ENCODE measurements around the gene AQP12A.
"Not testable (repeated sequence)": the region's sequence is repeated elsewhere in the genome, so short reads cannot be mapped to it uniquely, and the experiment has no call there.

The AQP12A gene

DNA sequence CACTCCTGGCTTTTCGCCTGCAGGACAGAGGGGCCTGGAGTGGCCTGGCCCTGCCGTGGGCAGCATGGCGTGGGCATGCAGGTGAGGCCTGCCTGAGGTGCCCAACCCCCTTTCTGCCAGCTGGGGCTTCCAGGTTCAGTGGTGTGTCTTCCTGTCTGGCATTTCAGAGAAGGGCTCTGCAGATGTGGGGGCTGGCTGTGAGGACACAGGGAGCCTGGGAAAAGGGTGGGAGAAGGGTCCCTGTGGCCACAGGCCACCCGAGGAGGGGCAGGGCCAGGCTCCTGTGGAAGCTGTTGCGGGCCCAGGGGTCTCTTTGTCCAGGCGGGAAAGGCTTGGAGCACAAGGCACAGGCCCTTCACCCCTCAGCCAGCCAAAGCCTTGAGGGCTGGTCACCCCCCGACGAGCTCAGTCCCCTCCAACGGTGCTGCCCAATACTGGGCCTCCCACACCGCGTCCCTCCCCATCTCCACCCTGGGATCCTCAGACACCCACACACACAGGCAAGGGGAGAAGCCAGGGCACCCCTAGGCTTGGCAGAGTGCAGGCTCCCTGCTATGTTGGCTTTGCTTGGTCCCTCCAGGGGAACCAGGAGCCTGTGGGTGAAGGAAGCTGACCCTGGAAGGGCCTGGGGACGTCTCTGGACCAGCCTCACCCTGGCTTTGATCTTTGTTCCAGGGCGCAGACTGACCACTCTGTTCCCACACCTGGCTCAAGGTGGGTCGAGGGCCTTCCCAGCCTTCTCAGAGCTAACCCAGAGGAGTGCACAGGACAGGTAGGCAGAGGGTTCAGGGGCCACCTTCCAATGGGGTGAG, 3.7 kb upstream of the AQP12A start:
- DNase-seq (ENCODE audit: low read depth) = no peak

DNA sequence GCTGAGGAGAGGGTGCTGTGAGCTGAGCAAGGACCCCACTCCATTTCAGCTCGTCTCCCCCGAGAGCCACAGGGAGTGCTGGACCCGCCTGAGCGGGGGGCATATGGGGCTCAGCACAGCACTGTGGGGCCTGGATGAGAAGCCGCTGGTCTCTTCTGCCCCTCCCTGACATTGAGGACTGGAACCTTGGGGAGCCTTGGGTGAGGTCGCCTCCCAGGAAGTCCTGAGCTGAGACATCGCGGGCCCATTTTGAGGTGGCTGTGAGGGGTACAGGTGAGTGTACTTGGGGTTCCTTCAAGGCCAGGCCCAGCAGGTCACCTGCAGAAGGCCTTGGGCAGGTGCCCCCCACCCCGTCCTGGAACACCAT, 3.1 kb upstream of the AQP12A start:
- no peak for DNase-seq (ENCODE audit: low read depth)

DNA sequence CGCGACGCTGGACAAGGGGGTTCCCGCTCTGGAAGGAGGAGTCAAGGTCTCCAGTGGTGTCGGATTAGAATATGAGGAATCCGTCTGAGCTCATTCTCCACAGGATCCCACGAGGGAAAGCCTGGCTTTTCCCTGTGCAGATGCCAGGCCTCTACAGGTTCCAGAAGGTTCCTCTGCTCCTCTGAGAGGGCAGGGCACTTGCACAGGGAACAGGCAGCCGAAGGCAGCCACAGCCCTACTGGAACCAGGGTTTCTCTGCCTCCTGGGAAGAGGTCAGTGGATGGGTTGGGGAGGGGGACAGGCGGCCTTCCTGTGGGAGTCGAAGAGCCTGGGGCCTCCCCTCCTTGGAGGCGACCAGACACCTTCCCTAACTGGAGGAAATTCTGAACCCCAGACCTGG, 1.7 kb upstream of the AQP12A start:
- DNase-seq (ENCODE audit: low read depth) = no peak

DNA sequence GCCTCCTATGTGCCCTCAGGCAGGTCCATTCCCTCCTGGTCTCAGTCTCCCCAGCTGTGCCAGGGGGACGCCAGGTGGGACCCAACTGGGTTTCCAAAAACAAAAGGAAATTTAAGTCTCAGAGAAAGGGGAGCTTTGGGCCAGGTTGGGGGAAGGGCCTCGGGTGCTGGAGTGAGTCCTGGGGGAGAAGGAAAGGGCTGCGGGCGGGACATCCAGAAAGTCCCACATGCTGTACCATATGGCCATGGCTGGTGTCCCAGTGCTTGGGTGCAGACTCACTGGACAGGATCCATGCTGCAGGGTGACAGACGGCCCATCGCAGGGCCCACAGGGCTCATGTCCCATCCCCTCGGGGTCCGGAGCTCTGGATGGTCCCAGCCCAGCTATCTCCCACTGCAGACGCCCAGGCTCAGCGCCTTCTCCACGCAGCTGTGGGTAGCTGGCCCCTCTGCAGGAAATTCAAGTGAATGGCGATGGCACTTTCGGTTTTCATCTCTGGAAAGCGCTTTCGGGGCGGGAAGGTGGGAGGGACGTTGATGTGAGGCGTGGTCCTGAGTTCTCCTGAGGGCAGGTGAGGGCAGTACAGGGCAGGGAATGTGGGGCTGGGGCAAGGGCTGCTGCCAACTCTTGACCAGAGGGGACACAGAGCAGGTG, 1.1 kb upstream of the AQP12A start:
- not testable (repeated sequence) for DNase-seq (ENCODE audit: low read depth)

DNA sequence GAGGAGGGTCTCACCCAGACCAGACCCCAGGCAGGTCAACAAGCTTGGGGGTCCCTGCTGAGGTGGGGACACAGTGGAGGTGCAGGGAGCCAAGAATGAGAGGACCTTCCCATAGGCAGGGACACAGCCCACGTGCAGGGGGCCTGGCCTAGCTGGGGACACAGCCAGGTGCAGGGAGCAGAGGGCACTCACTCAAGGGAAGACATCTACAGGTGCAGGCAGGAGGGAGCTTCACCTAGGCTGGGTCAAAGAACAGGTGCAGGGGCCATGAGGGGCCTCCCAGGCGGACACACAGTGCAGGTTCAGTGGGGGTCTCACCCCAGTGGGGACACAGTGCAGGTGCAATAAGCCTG, 615 bp upstream of the AQP12A start:
- not testable (repeated sequence) for DNase-seq (ENCODE audit: low read depth)

DNA sequence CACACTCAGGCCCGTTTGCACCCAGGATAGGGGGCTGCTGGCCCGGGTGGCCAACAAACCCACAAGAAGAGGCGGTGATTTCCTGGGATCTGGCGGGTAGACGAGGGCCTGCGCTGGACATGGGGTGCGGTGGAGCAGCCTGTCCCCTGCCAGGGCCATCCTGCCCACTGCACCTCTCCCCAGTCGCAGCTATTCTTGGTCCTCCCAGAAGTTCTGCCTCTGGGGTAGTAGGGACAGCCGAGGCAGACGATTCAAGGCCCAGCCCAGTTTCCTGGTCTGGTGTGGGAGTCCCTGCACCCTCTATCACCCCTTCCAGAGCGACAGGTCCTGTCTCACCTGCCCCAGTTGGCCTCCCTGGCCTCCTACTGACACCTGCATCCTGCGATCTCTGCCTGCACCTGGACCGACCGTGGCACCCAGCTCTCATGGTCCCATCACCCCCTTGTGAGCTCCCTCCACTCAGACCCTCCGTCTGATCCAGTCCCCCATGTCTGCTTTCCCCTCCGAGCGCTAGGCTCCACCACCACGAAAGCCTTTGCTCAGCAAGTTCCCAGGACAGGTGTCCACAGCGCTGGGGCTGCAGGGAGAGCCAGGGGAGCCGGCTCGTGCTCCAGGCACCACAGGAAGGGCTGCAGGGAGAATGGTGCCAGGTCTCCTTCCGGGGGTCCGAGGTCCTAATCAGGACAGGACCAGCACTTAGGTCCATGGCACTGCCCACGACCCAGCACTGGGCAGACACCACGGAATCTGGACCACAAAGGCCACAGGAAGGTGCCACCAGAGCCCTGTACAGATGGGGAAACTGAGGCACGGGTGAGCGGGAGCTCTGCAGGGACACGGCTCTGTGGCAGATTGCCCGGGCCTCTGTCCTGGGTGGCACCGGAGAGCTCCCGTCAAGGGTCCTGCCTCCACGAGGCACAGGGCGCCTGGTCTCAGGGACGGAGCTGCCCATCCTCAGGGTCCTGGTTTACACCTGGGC, 1.2 kb downstream of the AQP12A start:
- DNase-seq (ENCODE audit: low read depth) = not testable (repeated sequence)

DNA sequence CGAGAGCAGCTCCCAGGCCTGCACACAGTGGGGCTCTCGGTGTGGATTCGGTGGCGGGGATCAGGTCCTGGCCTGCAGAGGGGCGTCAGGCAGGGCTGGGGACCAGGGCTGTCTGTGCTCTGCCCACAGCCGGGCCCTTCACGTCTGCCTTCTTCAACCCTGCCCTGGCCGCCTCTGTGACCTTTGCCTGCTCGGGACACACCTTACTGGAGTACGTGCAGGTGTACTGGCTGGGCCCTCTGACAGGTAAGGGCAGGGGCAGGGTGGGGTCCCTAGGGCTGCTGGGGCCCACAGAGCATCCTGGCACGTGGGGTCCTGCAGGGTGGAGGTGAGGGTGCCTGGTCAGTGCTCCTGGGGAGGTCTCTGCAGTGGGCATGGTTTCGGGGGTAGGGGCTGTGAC, 2.6 kb downstream of the AQP12A start:
- DNase-seq (ENCODE audit: low read depth) = not testable (repeated sequence)

DNA sequence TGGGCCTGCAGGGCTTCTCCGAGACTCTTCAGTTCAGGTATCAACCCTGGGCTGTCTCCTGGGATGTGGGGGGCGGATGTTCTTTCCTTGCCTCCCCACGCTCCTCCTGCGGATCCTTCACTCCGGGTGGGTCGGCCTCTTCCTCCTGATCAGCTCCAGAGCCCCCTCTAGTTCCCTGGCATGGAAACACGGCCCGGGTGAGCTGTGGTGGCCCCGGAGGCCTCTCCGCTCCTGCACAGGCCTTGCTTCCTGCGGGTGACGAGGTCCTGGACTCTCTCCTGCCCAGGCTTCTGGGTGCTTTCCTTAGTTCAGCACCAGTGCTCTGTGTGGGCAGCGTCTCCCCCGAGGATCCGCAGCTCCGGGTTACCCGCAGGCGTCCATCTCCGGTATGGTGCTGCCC, 3.9 kb downstream of the AQP12A start:
- not testable (repeated sequence) for DNase-seq (ENCODE audit: low read depth)

DNA sequence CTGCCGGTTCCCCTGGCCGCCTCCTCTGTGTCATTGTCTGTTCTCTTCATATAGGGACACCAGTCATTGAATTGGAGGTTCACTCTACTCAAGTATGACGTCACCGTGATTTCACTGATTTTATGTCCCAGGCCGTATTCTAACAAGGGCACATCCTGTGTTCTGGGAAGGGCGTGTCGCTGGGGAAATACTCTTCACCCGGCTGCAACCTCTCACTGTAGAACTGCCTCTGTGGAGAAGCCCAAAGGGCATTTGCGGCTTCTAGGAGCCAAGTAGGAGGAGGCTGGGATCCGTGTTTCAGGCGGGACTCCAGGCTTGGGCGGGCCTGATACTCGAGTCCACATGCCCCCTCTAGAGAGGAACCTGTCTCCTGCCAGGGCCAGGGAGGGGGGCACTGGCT, 4.8 kb downstream of the AQP12A start:
- DNase-seq (ENCODE audit: low read depth) = not testable (repeated sequence)

DNA sequence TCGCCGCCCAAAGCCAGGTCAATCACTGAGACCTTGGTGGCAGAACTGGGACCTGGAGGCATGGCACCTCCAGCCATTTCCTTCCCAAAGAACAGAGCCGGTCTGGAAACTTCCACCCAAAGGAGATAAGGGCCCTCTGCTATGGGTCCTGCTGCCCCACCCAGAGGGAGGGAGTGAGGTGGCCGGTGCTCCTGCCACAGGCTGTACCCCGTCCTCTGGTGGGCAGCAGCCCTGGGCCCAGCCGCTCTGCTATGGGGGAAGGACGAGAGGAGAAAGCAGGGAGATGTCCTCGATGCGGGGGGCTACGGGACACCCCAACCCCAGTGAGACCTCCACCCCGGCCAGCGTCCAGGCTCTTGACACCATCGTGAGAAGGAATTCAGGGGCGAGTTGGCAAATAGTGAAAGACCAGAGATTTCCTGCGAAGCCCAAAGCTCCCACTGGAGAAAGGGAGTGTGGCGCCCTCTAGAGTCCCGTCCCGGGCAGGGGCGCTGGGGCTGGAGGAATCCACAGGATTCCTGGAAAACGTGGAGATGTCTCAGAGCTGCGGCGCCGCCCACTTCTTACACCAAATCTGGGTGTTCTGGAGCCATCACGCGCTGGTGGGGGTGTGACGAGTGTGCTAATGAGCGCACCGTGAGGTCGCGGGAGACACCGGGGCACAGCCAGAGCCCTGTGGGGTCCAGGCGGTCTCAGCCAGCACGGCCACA, 7.3 kb downstream of the AQP12A start:
- DNase-seq (ENCODE audit: low read depth) = not testable (repeated sequence)

DNA sequence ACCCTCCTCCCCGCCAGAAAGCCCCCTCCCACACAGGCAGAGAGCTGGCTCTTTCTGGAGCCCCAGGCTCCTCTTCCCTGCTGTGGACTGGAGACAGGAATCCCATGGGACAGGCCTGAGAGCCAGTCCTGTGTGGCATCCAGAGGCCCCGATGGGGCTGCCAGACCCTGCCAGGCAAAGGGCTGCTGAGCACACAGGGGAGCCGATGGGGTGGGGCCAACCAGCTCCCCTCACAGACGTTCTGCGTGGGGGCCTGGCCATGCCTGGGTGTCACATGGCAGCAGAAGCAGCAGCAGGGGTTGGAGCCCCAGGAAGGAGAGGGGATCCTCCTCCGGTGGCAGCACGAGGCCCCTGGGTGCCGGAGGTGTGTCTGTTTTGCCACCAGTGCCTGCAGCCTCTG, 8.2 kb downstream of the AQP12A start:
- DNase-seq (ENCODE audit: low read depth) = not testable (repeated sequence)

DNA sequence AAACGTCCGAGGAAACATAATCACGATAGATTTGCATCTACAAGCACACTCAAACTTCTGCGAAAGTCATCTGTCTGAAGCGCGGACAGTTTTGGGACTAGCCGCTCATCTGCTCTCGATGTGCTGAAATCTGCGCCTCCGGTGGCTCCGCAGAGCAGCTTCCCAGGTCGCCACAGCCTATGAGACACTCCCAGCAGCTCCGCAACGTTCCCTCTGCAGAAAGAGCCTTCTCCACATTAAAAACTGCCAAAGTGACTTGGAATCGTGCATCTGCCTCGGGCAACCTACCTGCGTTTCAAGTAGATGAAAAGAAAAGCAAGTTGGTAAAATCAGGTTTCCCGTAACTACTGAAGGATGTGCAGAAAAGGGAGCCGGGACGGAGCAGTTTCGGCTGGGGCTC, 8.9 kb downstream of the AQP12A start:
- not testable (repeated sequence) for DNase-seq (ENCODE audit: low read depth)

DNA sequence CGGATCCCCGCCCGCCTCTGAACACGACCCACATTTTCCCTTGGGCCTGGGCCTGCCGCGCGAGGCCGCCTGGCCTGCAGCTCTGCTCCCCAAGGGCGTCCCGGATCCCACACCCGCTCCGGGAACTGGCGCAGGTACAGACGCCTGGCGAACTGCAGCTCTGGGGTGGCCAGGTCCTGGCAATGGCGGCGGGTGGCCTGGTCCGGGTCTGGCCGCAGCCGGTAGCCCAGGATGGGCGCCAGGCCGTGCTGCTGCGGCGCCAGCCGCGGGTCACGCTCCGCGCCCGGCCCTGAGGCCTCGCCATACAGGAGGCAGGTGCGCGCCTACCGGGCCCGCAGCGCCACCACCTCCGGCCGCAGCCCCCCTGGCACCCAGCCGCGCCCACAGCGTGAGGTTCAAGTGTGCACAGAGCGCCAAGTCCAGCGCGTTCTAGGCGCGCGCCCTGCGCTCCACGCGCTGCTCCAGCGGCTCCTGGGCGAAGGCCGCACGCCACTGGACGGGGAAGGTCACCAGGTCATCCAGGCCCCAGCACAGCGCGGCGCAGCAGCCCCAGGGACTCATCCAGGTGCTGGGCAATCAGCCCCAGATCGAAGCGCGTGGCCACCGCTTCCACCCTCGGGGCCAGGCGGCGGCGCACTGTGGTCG, 9.5 kb downstream of the AQP12A start:
- DNase-seq (ENCODE audit: low read depth) = no peak

DNA sequence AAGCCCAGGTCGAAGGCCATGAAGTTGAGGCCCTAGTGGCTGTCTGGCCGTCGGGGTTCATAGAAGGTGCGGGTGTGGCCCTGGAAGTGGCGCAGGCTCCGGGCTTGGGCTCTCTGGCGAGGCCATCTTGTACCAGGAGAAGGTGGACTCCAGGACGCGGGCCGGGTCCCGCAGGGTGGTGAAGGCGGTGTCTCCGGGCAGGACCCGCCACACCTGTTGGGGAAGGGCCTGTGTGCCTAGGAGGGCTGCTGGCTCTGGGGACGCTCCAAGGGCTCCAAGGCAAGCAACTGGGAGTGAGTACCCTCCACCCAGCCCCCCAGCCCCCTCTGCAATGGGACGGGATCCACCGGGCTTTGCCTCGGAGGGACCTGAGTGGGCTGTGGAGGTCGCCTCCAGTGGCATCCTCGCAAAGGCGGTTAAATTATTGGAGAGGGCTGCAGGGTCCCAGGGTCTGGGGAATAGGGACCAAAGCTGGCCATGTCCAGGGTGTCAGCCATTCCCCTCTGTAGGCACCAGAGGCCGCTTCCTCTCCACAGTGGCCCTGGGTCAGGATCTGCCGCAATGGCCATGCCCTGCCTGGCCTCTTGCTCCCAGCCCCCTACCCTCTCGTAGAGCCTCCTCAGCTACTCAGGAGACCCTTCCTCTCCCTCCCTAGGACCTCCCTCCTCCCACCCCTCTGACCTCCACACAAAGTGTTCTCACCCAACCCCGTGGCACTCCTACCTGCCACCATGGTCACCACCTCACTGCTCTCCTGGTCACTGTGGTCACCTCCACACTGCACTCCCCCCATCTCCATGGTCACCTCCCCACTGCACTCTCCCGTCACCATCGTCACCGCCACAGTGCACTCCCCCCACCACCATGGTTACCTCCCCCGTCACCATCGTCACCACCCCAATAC, 10.3 kb downstream of the AQP12A start:
- no peak for DNase-seq (ENCODE audit: low read depth)

DNA sequence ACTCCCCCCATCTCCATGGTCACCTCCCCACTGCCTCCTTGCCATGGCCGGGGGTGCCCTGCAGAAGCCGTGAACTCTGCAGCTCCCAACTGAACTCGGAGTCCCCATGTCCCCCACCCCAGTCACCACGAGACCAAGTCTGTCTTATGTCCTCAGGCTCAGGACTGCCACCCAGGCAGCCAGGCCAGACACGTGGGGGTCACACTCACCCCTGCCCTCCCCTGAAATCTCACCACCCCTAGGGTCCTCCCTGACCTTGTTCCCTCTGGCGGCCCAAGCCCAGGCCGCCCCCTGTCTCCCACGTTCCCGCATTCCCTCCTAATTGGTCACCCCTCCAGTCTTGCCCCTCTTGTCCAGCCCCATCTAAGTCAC, 11.0 kb downstream of the AQP12A start:
- DNase-seq (ENCODE audit: low read depth) = no peak

DNA sequence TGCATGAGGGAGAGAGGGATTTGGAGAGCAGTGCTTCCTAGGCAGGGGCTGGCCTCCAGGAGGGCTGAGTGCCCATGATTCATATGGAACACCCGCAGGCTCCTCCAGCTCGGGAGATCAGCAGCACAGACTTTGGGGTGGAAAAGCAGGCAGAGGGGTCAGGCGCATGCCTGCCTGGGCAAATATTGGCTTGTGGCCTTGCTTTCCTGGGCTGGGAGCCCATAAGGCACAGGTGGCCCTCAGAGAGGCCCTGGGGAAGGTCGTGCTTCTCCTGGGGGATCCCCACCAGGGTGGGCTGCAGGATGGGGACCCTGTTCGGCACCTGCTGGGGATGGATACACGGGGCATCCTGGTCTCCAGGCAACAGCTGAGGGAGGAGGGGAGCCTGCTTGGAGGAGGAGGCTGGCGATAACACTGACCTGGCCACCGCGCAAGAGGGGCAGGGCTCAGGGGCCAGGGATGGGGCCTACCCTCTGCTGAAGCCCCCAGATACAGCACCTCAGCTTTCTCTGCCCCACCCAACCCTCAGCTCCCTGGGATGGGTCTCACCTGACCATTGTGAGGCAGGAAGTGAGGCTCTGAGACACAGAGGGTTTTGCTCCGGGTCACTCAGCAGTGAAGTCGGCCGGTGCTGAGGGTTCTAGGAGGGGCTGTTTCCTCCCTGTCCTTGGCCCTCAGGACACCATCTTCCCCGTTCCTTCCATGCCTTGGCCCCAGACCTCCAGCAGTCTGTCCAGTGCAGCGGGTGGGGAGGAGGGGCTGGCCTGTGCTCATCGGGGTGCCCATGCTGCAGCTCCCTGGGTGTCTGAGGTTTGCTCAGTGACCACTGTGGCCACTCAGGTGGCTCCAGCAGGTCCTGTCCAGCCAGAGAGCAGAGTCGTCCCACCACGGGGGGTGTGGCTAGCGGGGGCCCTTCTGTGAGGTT, 12.0 kb downstream of the AQP12A start:
- DNase-seq (ENCODE audit: low read depth) = no peak

DNA sequence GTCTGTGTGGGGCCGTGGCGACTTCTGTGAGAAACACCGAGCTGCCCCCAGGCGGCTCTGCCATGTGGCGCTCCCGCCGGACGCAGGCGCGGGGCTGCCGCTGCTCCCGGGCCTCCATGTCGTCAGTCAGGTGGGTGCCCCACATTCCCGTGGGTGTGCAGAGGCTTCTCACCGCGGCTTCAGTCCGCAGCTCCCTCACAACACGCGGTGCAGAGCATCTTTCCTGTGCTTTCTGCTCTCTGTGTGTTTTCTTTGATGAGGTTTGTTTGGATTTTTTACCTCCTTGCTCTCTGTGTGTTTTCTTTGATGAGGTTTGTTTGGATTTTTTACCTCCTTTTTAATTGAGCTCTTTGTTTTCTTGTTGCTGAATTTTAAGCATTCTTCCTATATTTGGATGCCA, 13.0 kb downstream of the AQP12A start:
- DNase-seq (ENCODE audit: low read depth) = no peak

DNA sequence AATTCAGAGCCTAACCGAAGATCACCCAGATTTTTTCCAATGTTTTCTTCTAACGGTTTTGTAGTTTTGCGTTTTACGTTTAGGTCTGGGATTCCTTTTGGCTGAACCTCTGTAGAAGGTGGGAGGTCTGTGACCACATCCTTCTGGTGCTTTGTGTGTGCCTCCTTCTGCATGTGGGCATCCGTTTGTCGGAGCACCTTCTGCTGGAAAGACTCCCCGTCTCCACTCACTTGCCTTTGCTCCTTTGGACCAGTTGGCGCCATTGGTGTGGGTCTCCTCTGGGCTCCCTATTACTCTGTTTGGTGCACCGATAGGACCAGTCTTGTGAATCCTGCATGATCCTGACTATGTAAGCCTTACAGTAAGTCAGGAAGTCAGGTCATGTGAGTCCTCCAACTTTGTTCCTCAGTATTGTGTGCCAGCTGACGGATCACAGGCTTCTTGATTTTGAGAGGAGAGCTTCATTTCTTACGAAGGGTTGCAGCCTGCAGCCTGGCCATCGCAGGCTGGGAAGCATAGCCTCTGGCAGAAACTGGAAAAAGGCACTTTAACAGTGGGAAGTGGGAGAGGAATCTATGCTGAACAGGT, 13.6 kb downstream of the AQP12A start:
- DNase-seq (ENCODE audit: low read depth) = no peak
